Right renal pelvis (tissue), 4 donors: ENCODE results near the gene KLRF2. TPM values are rescaled to one million over a fixed set of nuclear protein-coding genes. Genes with fewer than 3 reads are reported as not detected.

Source experiments
- DNase-seq, 4 donors: peaks; one replicate each; pipeline ENCODE4 v3.0.0-alpha.2; 2013; ENCODE audit warnings: low read depth in 4 of 4, low spot score in 3 of 4, missing footprints in 1 of 4
- polyA plus RNA-seq, 4 donors: library from polyadenylated mRNA; unstranded; fragments of 120-200 nt; gene quantifications; one replicate each; pipeline ENCODE4 v1.2.1, GENCODE V29; 2013; ENCODE audit not compliant: insufficient read length in 4 of 4

The KLRF2 gene
- polyA plus RNA-seq, 4 donors: not detected

DNA sequence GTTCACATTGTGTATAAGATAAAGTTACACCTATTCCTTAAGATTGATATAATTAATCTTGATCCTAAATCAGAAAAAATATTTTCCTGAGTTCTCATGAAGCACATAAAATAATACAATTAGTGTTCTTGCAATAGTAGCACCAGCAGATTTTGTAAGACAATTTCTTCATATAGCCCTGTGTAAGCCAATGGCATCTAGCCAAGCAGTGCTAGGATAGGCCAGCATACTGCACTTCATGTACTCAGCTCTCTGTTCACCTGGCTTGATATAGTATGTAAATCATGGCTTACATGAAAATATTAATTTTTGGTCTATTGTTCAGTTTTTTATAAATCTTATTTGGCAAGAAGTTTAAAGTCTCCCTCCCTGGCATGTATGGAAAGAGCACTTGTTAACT is 1.9 kb downstream of the KLRF2 start:
- DNase-seq: no peak

GRCh38 chr12:9888665-9889273 is 7.5 kb downstream of the KLRF2 start:
- no peak for DNase-seq

- DNase-seq: no peak
Observed at GRCh38 chr12:9895215-9895971, 14.1 kb downstream of the KLRF2 start.

GRCh38 chr12:9897535-9897934 is 16.2 kb downstream of the KLRF2 start:
- DNase-seq: no peak

- no peak for DNase-seq
Observed at GRCh38 chr12:9899209-9899608, 17.9 kb downstream of the KLRF2 start.

DNA sequence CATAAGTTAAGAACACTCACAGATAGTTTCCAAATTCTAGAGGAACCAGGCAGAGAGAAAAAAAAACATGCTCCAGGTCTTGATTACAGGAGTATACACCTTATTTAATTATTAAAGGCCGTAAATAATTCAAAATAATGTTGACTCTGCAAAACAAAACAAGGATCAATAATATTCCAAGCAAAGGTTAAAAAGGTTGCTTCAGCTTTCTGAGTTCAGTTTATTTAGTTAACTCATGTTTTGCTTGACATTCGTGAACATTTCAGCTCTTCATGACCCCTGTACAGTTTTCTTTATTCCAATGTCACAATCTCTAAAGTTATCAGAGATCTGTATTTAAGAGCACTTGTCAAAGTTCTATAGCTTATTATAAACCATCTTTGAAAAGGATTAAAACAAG is 19.6 kb downstream of the KLRF2 start:
- no peak for DNase-seq

GRCh38 chr12:9902539-9903228 is 21.4 kb downstream of the KLRF2 start:
- no peak for DNase-seq

DNA sequence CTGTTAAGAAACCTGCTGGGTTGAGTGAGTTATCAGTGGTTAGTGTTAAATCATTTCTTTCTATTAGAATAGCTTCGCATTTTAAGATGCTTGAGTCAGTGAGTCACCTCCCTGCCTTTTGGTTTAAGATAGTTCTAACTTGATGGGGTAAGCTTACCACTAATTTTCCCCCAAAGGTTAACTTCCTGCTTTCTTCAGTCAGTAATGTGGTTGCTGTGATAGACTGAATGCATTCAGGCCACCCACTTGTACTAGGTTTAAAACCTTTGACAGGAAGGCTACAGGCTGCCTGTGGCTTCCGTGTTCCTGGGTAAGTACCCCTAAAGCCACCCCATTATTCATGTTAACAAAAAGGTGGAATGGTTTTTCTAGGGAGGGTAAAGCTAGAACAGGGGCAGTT is 25.6 kb downstream of the KLRF2 start:
- no peak for DNase-seq

DNA sequence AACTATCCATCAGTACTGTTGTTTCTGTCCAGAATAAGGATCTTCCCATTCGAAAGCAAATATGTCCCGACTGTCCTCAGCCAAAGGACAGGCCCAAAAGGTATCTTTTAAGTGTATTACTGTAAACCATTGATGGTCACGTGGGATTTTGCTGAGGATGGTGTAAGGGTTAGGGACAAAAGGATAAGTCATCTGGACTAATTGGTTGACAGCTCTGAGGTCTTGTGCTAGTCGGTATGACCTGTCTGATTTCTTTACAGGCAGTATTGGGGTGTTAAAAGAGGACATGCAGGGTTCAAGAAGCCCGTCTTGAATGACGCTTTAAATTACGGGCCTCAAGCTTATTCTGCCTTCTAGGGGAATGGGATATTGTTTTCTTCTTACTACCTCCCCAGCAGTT is 26.5 kb downstream of the KLRF2 start:
- DNase-seq: no peak

GRCh38 chr12:9908350-9908749 is 27.1 kb downstream of the KLRF2 start:
- no peak for DNase-seq

DNA sequence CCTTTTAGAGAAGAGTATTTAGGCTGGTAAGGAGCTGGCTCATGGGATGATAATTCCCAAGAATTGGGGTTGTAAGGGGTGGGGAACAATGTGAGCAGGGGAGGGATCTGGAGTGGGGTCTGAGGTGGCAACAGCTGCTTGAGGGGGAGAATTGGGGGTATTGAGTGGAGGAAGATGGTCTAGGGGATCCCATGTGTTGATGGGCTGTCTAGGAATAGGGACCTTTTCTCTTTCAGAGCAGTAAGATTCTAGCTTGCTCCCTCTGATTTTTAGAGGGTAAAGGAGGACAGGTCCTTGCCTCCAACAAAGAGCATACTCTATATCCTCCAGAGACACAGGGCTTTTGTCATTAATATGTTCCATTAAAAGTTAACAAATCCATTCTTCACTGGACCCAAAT is 28.4 kb downstream of the KLRF2 start:
- DNase-seq: no peak

GRCh38 chr12:9910716-9911421 is 29.6 kb downstream of the KLRF2 start:
- no peak for DNase-seq

DNA sequence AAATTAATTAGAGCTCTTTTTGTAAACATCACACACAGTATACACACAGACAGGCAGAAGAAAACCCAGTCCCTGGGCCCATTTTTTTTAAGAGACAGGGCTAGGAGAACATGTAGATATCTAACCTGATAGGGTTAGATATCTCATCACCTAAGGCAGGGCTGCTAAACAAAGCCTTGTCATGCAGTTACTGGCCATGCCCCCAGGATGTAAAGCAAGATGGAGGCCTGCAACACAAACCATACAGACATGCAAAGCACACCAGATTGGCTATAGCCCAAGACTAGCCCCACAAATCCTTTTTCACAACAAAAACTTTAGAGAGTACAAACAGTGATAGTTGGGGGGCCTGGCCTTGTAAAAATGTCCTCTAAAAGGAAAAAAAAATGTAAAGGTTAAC is 30.4 kb downstream of the KLRF2 start:
- DNase-seq: no peak

DNA sequence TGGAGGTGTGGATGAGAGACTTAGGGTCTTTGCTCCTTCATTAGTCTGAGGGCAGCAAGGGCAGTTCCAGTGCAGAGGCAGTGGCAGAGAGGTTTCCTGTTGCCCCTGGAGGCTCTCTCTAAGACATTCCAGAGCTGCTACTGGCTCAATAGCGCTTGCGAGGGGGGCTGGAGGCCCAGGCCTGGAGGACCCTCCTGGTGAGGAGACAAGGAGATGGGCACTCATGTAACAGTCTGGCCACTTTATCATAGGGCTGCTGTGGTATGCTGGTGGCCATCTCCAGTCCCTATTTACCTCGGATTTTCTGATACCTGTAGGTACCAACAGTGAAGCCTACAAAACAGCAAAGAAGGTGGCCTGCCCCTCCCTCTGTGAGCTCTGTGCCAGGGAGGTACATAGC is 38.2 kb downstream of the KLRF2 start:
- DNase-seq: no peak

DNA sequence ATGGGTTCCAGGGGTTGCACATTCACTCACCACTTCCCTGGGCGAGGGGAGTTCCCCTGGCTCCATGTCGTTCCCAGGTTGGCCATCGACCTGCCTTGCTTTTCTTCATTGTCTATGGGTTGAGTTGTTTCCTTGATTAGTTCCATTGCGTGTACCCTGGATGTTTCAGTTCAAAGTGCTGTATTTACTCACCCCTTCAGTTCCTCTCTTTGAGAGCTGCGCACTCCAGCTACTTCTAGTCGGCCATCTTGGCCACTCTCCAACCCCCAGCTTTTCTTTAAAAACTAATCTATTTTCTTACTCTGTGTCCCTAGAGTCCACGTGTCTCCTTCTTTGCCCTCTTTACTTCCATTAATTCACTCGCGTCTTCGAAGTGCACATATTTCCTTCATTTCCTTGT is 39.2 kb downstream of the KLRF2 start:
- no peak for DNase-seq

DNA sequence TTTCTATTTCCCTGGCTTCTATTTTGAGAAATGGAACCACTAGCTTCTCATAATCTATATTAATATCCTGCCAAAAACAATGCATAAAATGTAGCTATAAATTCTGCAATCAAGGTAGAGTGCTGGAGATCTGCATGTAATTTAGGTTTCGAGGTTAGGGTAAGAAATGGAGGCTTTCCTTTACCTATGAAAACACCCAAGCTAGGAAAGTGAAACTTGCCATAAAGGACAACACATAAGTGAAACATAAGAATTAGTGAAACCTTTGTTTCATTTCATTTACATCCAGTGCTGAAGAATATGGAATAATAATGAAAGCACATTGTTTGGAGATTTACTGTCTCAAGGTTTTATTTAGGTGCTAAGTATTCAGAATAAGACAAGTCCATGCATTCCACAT is 41.1 kb downstream of the KLRF2 start:
- no peak for DNase-seq

DNA sequence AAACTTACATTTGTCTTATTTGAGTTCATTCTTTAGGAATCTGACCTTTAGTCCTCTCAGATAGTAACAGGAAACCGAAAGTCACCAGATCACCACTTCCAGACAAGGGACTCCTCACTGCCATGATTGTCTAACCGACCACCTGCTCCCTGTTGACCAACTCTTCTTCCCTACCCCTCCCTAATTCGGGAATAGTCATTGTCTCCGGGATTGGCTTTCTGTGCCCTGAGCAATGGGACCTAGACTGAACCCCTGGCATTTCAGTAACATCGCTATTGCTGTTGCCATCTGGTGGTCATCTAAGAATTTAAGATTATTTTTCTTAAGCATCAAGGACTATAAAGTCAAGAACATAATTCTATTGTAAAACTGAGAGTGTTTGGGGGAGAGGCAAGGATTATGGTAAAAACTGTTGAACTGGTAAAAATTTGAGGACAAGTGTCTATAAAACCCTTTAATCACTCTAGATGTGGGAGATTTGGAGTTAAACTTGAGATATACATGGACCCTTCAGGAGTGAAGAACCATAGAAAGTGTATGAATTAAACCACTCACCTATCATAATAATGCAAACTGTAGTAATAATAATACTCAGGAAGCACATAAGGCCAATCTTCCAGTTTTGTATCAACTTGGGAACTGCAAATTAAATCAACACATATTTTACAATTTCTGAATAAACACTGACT is 44.6 kb downstream of the KLRF2 start:
- DNase-seq: no peak

DNA sequence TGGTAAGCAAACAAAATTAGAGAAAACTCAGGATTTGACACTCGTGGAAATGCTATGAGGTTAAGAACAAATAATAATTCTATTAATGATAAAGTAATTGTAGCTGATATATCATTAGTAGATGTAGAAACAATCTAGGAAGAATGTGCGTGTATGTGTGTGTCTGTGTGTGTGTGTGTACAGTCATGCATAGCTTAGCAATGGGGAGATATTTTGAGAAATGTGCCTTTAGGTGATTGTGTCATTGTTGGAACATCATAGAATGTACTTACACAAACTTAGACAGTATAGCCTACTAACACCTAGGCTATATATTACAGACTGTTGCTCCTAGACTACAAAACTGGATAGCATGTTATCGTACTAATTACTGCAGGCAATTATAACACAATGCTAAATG is 45.6 kb downstream of the KLRF2 start:
- DNase-seq: no peak

DNA sequence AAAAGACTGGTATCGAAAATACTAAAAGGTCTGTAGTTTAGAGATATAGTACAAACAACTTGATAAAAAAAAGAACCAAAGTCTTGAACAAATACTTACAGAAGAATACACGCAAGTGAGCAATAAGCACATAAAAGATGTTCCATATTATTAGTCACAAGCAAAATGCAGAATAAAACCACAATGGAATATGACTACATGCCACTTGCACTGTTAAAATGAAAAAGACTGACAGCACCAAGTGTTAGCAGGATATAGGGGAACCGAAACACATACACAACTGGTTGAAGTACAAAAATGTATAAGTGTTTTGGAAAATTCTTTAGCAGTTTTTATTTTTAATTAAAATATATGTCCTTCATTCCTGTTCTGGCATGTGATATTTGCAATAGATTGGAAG is 47.3 kb downstream of the KLRF2 start:
- no peak for DNase-seq

GRCh38 chr12:9931245-9931644 is 50.0 kb downstream of the KLRF2 start:
- DNase-seq: no peak

DNA sequence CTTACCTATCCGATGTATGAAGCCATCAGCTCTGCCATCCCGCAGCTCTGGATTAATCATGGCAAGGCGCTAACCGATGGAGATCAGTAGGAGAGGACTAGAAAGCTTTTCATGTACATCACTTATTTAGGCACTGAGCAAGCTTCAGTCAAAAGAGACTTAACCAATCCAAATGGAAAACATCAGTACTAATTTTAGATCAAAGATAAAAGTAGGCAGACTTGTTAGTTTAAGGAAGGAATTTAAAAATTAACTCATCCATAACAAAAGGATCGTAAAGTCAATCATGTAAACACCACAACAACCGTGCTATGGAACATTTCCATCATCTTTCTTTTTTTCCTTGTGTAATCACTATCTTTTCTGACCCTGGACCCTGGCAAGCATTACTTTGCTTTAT is 51.0 kb downstream of the KLRF2 start, which contains the start of gene CLEC2A:
TSS of gene CLEC2A (minus strand) at position 101 of the 400 bp plus-strand sequence. CDS start at position 60, 41 bp downstream.
- DNase-seq: no peak
